Measurements from ENCODE around the gene THAP4. TPM values are rescaled to one million over a fixed set of nuclear protein-coding genes. Genes with fewer than 3 reads are reported as not detected.

THAP4 gene
- total RNA-seq, 1 donor from 2014 or later = 59.1 TPM

DNA sequence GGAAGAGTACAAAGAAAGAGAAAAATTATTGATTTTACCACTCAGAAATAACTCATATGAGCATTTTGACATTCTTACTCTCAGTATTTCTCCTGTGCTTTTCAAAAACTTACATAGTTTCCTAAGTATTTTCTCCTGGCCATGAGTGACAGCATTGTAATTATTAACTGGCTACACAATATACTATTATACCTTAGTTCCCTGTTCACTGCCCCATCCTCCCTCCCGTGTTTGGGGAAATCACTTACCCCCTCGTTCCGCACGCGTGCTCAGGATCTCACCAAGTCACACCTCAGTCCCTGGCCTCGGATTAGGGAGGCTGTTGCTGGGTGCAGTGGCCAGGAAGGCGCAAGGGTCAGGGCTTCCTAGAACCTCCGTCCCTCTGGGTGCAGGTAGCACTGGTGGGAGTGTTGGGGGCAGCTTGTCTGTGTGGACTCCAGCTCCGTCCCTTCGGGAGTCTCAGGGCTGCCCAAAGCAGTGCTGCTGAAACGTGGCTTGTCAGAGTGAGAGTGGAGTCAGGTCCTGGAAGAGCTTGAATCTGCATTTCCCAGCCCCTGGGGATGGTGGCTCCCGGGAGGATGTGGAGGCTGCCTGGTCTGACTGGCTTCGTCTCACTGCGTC is 23.7 kb upstream of the THAP4 start:
- Mint-ChIP-seq H3K4me3 (no peak overlapping the region), H3K27ac (ENCODE audit: unreplicated experiment) (no peak overlapping the region), H3K9me3 (no peaks in the 10 kb centered on the region), H3K27me3 (ENCODE audit: low read depth) (no peaks in the 10 kb centered on the region), H3K4me1 (peaks cover 7% of the 10 kb centered on the region), H3K36me3 (ENCODE audit: low read depth) (no peaks in the 10 kb centered on the region)
- no peak for DNase-seq (ENCODE audit: low read depth, low spot score)
- TF ChIP-seq, protein P1, sequence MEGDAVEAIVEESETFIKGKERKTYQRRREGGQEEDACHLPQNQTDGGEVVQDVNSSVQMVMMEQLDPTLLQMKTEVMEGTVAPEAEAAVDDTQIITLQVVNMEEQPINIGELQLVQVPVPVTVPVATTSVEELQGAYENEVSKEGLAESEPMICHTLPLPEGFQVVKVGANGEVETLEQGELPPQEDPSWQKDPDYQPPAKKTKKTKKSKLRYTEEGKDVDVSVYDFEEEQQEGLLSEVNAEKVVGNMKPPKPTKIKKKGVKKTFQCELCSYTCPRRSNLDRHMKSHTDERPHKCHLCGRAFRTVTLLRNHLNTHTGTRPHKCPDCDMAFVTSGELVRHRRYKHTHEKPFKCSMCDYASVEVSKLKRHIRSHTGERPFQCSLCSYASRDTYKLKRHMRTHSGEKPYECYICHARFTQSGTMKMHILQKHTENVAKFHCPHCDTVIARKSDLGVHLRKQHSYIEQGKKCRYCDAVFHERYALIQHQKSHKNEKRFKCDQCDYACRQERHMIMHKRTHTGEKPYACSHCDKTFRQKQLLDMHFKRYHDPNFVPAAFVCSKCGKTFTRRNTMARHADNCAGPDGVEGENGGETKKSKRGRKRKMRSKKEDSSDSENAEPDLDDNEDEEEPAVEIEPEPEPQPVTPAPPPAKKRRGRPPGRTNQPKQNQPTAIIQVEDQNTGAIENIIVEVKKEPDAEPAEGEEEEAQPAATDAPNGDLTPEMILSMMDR (conservative IDR thresholded peaks at IDR 0.05) = no peak

DNA sequence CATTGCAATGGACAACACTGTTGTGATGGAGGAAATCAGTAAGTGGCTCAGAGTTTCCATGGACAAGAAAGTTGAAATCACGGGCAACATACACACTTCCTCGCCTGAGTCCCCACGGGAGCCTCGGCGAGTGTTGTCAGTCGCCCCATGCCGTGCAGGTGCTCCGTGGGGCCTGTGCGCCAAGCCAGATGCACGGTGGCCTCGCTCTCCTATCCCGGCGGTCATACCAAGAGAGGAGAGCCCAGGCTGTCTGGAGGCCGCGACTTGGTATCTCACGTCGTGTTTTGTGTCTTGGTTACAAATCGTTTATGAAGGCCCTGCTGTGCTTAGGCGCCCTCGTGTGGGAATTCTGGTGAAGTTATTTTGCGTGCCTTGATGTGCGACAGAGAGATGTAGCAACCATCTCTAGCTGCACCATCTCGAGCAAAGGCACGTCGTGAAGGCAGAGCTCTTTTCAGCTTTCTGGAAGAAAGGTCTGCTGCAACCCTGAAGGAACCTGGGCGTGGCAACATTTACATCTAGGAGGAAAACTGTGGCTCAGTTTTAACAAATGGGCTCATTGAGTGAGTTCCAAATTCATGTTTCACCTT is 22.3 kb upstream of the THAP4 start:
- Mint-ChIP-seq H3K27ac (ENCODE audit: unreplicated experiment) (no peak overlapping the region), H3K4me1 (no peaks in the 10 kb centered on the region), H3K9me3 (no peaks in the 10 kb centered on the region), H3K27me3 (ENCODE audit: low read depth) (no peaks in the 10 kb centered on the region), H3K4me3 (peak overlapping the region; percentile 5), H3K36me3 (ENCODE audit: low read depth) (no peaks in the 10 kb centered on the region)
- TF ChIP-seq, protein P1 (conservative IDR thresholded peaks at IDR 0.05) = peak; percentile 72
- DNase-seq (ENCODE audit: low read depth, low spot score) = peak; percentile 56

DNA sequence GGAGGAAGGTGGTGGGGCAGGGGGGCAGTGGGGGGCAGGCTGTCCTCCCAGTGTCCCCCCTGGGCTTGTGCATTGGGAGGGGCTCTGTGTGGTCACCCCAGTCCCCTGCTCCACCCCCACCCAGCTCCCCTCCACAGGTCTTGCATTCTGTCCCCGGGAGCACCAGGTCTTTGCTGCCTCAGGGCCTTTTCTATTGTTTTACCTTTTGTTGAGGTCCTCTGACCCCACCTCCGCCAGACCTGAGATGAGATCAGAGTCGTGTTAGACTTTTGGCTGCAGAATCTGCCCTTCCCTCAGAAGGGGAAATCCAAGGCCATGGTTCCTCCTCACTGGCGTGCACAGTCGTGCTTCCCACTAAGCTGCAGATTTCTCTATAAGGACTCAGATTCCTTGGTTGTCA is 21.3 kb upstream of the THAP4 start:
- Mint-ChIP-seq H3K27me3 (ENCODE audit: low read depth) (no peaks in the 10 kb centered on the region), H3K4me1 (no peaks in the 10 kb centered on the region), H3K9me3 (no peaks in the 10 kb centered on the region), H3K27ac (ENCODE audit: unreplicated experiment) (no peak overlapping the region), H3K4me3 (no peak overlapping the region), H3K36me3 (ENCODE audit: low read depth) (no peaks in the 10 kb centered on the region)
- DNase-seq (ENCODE audit: low read depth, low spot score) = no peak
- TF ChIP-seq, protein P1 (conservative IDR thresholded peaks at IDR 0.05) = no peak

DNA sequence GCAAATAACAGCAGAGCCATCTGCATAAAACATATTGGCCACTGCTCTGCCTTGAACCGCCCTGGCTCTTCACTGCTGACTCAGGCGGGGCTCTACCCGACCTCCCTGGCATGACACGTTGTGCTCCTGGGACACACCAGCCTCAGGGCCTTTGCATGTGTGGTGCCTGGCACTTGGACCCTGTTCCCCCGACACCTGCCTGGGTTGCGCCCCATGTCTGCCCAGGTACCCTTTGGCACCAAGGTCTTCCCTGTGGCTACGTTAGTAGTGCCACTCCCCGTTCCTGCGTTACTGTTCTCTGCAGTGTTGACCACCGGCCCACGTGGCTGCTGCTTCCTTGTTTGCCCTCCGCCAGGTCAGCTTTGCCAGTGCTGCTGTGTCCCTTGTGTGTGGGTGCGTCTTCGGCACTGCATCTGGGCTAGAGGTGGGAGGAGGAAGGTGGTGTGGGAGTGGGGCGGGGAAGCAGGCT is 20.9 kb upstream of the THAP4 start:
- TF ChIP-seq, protein P1 (conservative IDR thresholded peaks at IDR 0.05) = no peak
- no peak for DNase-seq (ENCODE audit: low read depth, low spot score)
- H3K4me3 Mint-ChIP-seq = no peak overlapping the region
- H3K36me3 Mint-ChIP-seq (ENCODE audit: low read depth) = no peaks in the 10 kb centered on the region
- H3K27ac Mint-ChIP-seq (ENCODE audit: unreplicated experiment) = no peak overlapping the region
- H3K4me1 Mint-ChIP-seq = no peaks in the 10 kb centered on the region
- H3K9me3 Mint-ChIP-seq = no peaks in the 10 kb centered on the region
- no peaks in the 10 kb centered on the region for H3K27me3 Mint-ChIP-seq (ENCODE audit: low read depth)

DNA sequence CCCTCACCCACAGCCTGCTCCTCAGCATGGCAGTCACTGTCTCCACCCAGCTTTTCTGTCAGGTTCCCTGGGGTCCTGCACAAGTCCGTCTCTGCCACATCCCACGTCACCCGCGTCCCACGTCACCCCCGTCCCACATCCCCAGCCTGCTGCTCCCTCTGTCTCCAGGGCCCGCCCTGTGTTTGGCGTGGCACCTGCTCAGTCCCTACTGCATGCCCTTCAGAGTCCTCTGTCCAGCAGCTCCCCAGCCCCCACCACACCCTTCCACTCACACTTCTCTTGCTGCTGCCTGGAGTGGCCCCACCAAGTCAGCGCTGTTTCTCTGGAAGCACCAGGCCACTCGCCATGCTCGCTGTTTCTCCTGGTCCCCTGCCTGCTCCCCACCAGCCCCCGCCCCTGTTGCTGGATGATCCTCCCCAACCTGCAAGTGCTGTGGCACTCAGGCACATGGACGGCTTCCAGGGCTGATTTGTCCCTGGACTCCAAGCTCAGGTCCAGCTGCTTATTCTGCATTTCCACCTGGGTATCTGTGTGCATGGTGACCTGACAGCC is 19.3 kb upstream of the THAP4 start:
- H3K27me3 Mint-ChIP-seq (ENCODE audit: low read depth) = no peaks in the 10 kb centered on the region
- no peaks in the 10 kb centered on the region for H3K9me3 Mint-ChIP-seq
- H3K4me1 Mint-ChIP-seq = no peaks in the 10 kb centered on the region
- TF ChIP-seq, protein P1 (conservative IDR thresholded peaks at IDR 0.05) = no peak
- no peak overlapping the region for H3K4me3 Mint-ChIP-seq
- H3K27ac Mint-ChIP-seq (ENCODE audit: unreplicated experiment) = no peak overlapping the region
- peaks cover 6% of the 10 kb centered on the region for H3K36me3 Mint-ChIP-seq (ENCODE audit: low read depth)
- no peak for DNase-seq (ENCODE audit: low read depth, low spot score)
